Mammary epithelial cell (primary cell): ENCODE data around the gene MCF2L.

Experiments
- EZH2 ChIP-seq: IDR thresholded peaks from 2 replicates; pipeline ENCODE4 v1.6.1; 2012; ENCODE audit warnings: low read length, inconsistent platforms, borderline replicate concordance
- TF ChIP-seq, protein P1 (sequence below), 2 donors: IDR thresholded peaks in 1 of 2; conservative IDR thresholded peaks in 1 of 2; 2 replicates each; pipeline ENCODE4 v1.5.1; 2011 to 2012; ENCODE audit warnings: inconsistent platforms in 2 of 2, low read length in 2 of 2, mild to moderate bottlenecking in 2 of 2, control low read depth in 1 of 2, low read depth in 1 of 2; ENCODE audit not compliant: insufficient read depth in 1 of 2; ENCODE audit errors: extremely low read depth in 1 of 2

GRCh38 chr13:113061271-113061625 is 92.2 kb downstream of the MCF2L start:
- TF ChIP-seq EZH2 = no peak
- TF ChIP-seq, protein P1, sequence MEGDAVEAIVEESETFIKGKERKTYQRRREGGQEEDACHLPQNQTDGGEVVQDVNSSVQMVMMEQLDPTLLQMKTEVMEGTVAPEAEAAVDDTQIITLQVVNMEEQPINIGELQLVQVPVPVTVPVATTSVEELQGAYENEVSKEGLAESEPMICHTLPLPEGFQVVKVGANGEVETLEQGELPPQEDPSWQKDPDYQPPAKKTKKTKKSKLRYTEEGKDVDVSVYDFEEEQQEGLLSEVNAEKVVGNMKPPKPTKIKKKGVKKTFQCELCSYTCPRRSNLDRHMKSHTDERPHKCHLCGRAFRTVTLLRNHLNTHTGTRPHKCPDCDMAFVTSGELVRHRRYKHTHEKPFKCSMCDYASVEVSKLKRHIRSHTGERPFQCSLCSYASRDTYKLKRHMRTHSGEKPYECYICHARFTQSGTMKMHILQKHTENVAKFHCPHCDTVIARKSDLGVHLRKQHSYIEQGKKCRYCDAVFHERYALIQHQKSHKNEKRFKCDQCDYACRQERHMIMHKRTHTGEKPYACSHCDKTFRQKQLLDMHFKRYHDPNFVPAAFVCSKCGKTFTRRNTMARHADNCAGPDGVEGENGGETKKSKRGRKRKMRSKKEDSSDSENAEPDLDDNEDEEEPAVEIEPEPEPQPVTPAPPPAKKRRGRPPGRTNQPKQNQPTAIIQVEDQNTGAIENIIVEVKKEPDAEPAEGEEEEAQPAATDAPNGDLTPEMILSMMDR (conservative IDR thresholded peaks at IDR 0.05 in 1 of 2, IDR thresholded peaks at IDR 0.05 in 1 of 2; ENCODE audit: extremely low read depth in 1 of 2, insufficient read depth in 1 of 2, low read depth in 1 of 2, low read length in 2 of 2) = no peak
